GM18909 (cell line): ENCODE results near the gene TNS4.

ENCODE experiments used
- ATAC-seq: cut with Tn5 transposase; IDR thresholded peaks from one replicate; pipeline ENCODE4 v1.9.1; 2021; ENCODE audit warnings: mild to moderate bottlenecking; ENCODE audit not compliant: unreplicated experiment, poor library complexity

Gene TNS4

GRCh38 chr17:40535924-40536294 is 34.5 kb upstream of the TNS4 start:
- ATAC-seq, result no peak

GRCh38 chr17:40535438-40535837 is 34.0 kb upstream of the TNS4 start:
- no peak for ATAC-seq

GRCh38 chr17:40534371-40535189 is 33.2 kb upstream of the TNS4 start:
- no peak for ATAC-seq

GRCh38 chr17:40533896-40534295 is 32.5 kb upstream of the TNS4 start:
- ATAC-seq, result no peak

GRCh38 chr17:40532520-40533253 is 31.3 kb upstream of the TNS4 start:
- ATAC-seq, result no peak

GRCh38 chr17:40531051-40531991 is 29.9 kb upstream of the TNS4 start:
- no peak for ATAC-seq

- no peak for ATAC-seq
Measured at GRCh38 chr17:40530531-40530994, 29.1 kb upstream of the TNS4 start.

- no peak for ATAC-seq
Measured at GRCh38 chr17:40529991-40530390, 28.6 kb upstream of the TNS4 start.

- ATAC-seq, result no peak
Measured at GRCh38 chr17:40528692-40529417, 27.4 kb upstream of the TNS4 start.

GRCh38 chr17:40526668-40527067 is 25.2 kb upstream of the TNS4 start:
- no peak for ATAC-seq

GRCh38 chr17:40525294-40525693 is 23.9 kb upstream of the TNS4 start:
- ATAC-seq, result no peak

GRCh38 chr17:40524243-40524965 is 23.0 kb upstream of the TNS4 start:
- no peak for ATAC-seq

GRCh38 chr17:40522961-40523310 is 21.5 kb upstream of the TNS4 start:
- ATAC-seq, result no peak

GRCh38 chr17:40522250-40522960 is 21.0 kb upstream of the TNS4 start:
- no peak for ATAC-seq

- no peak for ATAC-seq
Measured at GRCh38 chr17:40520991-40521453, 19.6 kb upstream of the TNS4 start.

GRCh38 chr17:40519089-40519775 is 17.8 kb upstream of the TNS4 start:
- ATAC-seq, result no peak

- ATAC-seq, result no peak
Measured at GRCh38 chr17:40518401-40519088, 17.1 kb upstream of the TNS4 start.

- no peak for ATAC-seq
Measured at GRCh38 chr17:40517981-40518380, 16.6 kb upstream of the TNS4 start.
